ENCODE results near the gene TBCK.
A peak's percentile ranks its signal among the peaks of the same experiment; 100 is the strongest.

The TBCK gene

GRCh38 chr4:106320235-106320634 lies 4.2 kb upstream of the TBCK start:
- no peak for DNase-seq

GRCh38 chr4:106318511-106318910 lies 2.5 kb upstream of the TBCK start:
- no peak for DNase-seq

DNA sequence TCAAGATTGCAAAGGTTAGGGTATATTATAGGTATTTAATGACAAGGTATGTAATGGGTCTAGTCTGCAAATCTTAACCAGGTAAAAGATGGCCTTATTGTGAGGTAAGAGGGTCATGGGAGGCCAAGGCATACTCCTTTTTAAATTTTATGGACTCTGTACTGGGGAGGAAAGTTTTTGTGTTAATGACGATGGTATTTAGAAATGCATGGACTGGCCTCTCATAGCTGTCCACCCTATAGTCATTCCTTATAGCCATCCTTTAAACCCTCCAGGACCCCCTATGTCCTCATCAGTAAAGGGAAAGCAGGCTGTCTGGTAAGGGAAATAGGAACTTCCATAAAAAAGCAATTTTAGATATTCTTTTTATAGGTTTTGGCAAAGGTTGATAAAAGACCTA lies 1.8 kb upstream of the TBCK start:
- DNase-seq, result no peak

DNA sequence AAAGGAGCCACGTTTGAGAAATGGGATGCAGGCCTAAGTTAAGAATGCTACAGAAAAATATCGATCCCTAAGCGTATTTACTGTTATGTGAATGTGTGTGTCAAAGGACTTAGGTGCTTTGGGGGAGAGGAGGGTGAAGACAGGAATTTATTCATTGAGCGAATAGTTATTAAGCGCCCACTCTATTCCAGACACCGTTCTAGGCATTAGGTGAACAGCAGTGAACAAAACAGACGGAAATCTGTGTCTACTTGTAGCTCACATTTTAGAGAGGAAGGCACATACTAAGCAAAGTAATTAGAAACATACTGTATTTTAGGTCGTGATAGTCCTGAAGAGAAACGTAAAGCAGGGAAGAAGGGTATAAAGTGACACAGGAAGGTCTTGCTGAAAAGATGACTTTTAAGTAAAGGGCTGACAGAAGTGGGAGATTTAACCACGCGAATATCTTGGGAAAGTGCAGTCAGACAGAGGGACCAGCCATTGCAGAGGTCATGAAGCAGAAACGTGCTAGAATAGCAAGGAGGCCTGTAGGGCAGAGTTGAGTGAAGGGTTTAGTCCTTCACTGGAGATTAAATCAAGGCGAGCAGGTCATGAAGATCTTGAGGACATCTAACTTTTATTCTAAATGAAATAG lies 882 bp upstream of the TBCK start:
- DNase-seq, result peak; percentile 40

DNA sequence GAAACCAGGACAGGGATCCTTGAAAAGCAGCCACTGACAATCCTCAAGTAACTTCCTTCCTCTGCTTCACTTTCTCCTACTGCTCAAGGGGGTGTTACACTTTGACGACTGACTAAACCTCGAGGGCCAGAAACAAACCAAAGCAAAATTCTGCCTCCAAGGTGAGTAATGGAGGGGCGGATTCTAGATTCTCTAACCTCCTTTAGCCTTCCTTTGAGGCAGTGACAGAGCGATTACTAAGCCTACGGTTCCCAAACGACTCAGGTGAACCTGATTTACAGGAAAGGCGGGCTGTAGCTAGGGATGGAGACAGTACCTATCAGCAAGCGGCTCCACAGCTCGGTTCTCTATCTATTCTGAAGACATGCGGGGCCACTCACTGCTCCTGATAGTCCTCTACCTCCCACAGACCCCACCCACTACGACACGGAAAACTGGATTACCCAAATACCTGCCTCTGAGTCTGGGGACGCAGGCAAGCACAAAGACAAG lies 487 bp downstream of the TBCK start:
- DNase-seq, result no peak

DNA sequence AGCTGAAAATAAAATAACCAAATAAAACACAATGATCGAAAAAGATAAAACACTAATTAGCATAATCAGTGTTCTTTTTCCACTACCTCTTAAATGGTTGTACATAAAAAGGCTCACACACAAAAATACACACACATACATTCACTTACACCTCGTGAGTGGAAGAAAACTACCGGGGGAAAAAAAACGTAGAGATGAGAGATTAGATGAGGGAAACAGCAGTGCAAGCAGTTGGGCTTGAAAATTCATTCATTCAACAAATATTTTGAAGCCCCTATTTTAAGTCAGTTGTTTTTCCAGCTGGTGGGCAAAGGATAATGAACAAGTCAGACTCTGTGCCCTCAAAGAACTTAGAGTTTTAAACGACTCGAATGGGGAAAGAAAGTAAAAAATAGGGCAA lies 1.0 kb downstream of the TBCK start:
- no peak for DNase-seq

- no peak for DNase-seq
These were observed 2.9 kb downstream of the TBCK start for GRCh38 chr4:106312997-106313522.

DNA sequence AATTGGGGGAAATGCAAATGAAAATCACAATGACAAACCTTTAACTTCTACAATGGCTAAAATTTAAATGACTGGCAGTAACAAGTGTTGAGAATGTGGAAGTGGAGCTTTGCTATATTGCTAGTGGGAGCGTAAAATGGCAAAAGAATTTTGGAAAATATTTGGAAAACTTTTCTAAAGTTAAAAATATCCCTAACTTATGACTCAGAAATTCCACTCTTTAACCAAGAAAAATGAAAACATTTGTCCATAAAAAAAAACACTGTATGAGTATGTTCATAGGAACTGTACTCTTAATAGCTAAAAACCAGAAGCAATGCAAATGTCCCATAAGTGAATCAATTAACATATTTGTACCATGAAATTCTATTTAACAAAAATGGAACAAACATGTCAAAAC lies 3.6 kb downstream of the TBCK start:
- DNase-seq, result no peak

DNA sequence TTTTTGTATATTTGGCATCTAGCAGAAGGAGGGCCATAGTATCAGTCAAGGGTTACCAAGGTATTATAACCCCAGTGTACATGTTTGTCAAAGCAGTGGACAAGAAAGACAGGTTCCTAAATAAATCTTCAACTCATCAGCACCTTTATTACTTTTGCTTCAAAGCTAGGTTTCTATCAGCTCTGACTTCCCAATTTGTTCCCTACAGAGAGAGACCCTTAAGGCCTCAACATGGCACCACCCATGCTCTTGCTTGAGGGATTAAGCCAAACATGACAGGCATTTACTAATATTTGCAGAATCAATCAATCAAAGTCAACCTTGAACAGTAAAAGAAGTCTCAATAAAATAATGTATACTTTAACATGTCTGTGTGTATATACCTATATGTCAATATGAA lies 9.4 kb downstream of the TBCK start:
- DNase-seq, result no peak

DNA sequence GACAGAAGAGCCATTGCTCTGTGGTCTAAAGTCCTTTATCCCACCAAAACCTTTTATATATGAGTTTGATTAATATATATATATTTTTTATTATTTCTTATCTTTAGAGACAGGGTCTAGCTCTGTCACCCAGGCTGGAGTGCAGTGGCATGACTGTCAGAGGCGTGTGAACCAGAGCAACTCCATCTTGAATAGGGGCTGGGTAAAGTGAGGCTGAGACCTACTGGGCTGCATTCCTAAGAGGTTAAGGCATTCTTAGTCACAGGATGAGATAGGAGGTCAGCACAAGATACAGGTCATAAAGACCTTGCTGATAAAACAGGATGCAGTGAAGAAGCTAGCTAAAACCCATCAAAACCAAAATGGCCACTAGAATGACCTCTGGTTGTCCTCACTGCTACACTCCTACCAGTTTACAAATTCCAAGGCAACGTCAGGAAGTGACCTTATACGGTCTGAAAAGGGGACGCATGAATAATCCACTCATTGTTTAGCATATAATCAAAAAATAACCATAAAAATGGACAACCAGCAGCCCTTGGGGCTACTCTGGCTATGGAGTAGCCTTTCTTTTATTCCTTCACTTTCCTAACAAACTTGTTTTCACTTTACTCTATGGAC lies 10.5 kb downstream of the TBCK start:
- no peak for DNase-seq

GRCh38 chr4:106304632-106305031 lies 11.4 kb downstream of the TBCK start:
- DNase-seq, result no peak

GRCh38 chr4:106303548-106304281 lies 12.3 kb downstream of the TBCK start:
- DNase-seq, result no peak

DNA sequence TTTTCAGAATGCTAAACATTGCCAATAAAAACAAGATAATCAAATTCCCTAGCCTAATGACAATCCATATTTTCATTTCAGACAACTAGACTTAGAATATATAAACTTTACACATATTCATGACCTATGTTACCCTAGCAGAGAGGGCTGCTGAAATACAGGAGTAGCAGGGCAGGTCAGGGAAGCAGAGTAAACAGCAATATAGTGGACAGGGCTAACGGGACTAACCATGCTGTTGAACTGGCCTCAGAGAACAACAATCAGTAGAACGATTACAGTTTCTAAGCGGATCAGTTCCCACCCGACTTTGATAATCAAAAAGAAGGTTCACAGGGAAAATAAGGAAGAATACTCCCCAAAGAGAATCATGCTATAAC lies 14.0 kb downstream of the TBCK start:
- no peak for DNase-seq

- no peak for DNase-seq
These were observed 14.5 kb downstream of the TBCK start for GRCh38 chr4:106301393-106302061.

DNA sequence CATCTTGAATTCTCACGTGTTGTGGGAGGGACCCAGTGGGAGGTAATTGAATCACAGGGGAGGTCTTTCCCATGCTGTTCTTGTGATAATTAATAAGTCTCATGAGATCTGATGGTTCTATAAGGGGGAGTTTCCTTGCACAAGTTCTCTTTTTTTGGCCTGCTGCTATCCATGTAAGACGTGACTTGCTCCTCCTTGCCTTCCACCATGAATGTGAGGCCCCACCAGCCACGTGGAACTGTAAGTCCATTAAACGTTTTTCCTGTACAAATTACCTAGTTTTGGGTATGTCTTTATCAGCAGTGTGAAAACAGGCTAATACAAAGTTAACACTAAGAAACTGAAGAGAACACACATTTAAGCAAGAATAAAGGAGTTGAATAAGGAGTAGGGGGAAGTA lies 16.0 kb downstream of the TBCK start:
- DNase-seq, result no peak

GRCh38 chr4:106297245-106298035 lies 18.6 kb downstream of the TBCK start:
- no peak for DNase-seq

GRCh38 chr4:106294062-106294461 lies 21.9 kb downstream of the TBCK start:
- no peak for DNase-seq

DNA sequence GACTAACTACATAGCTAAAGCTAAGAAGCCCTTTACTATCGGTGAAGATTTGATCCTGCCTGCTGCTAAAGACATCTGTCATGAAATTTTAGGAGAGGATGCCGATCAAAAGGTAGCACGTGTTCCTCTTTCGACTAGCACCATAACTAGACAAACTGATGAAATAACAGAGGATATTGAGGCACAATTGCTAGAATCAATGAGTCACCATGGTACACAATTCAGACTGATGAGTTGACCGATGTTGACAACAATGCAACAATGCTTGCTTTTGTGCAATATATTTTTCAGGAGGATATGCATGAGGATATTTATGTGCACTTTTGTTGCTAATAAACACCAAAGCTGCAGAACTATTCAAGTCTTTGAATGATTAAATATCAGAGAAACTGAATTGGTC lies 24.3 kb downstream of the TBCK start:
- DNase-seq, result no peak

- no peak for DNase-seq
These were observed 26.3 kb downstream of the TBCK start for GRCh38 chr4:106289737-106290136.

DNA sequence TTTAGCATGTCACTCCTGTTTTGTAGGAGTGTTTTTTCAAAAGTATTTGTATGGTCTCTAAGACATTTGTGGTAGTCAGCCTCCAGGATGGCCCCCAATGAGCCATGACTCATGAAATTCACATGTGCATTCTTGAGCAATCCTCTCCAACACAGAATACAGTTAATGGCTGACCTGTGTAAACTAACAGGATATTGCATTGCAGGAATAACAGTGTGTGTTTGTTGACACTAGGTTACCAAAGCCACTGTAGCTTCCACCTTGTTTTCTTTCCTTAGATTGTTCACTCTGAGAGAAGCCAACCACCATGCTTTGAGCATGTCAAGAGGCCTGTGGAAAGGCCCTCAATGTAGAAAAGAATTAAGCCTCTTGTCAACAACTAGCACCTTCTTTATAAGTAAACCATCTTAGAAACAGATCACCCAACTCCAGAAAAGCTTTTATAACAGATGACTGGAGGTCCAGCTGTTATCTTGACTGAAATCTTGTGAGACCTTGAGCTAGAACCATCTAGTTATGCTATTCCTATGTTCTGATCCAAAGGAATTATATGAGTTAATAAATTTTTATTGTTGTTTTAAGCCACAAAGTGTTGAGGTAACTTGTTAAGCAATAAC lies 28.5 kb downstream of the TBCK start:
- no peak for DNase-seq

DNA sequence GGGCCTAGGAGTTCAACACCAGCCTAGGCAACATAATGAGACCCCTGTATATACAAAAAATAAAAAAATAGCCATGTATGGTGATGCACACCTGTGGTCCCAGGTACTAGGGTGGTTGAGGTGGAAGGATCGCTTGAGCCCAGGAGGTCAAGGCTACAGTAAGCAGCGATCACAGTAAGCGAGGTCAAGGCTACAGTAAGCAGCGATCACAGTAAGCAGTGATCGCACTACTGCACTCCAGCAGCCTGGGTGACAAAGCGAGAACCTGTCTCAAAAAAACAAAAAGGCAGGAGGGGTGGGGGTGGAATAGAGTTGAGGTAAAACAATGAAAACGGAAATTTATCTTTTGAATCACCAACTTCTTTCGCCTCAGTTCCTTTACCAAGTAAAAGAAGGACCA lies 29.4 kb downstream of the TBCK start:
- DNase-seq, result no peak

- no peak for DNase-seq
These were observed 31.8 kb downstream of the TBCK start for GRCh38 chr4:106284227-106284626.

Measured in right forelimb (tissue), 1 donor.